ENCODE results near the gene NEURL1B. TPM values are rescaled to one million over a fixed set of nuclear protein-coding genes. Genes with fewer than 3 reads are reported as not detected.

NEURL1B gene
- polyA plus RNA-seq, 1 donor (not counting 4 experiments of a cell fraction or from before 2014, with no cell fraction given) = 0.43 TPM

- Histone ChIP-seq H3K9me1 (ENCODE audit: control insufficient read depth, extremely low read depth, insufficient read depth, low read length) (no peaks in the 10 kb centered on the region), H4K20me1 (ENCODE audit: control insufficient read depth, extremely low read depth, insufficient read depth, low read length) (no peaks in the 10 kb centered on the region), H3K9me3 (ENCODE audit: control insufficient read depth, low read depth, low read length) (no peaks in the 10 kb centered on the region), H3K36me3 (ENCODE audit: control insufficient read depth in 2 of 2, extremely low read depth in 1 of 2, insufficient read depth in 2 of 2, low read length in 2 of 2) (no peaks in the 10 kb centered on the region), H3K27ac (ENCODE audit: control insufficient read depth, insufficient read depth, low read length) (no peak overlapping the region), H3K9ac (ENCODE audit: control insufficient read depth, extremely low read depth, insufficient read depth, low read length) (no peak overlapping the region), H3K79me2 (ENCODE audit: control insufficient read depth, insufficient read depth, low read length) (no peaks in the 10 kb centered on the region), H3K27me3 (ENCODE audit: control insufficient read depth, extremely low read depth, insufficient read depth, low read length) (no peaks in the 10 kb centered on the region), H3K4me3 (ENCODE audit: control insufficient read depth in 2 of 3, extremely low read depth in 1 of 3, insufficient read depth in 2 of 3, low read depth in 1 of 3, low read length in 3 of 3) (no peak overlapping the region), H3K4me2 (ENCODE audit: control insufficient read depth, extremely low read depth, insufficient read depth, low read depth, low read length) (no peak overlapping the region), H3K4me1 (ENCODE audit: control insufficient read depth, extremely low read depth, insufficient read depth, low read length) (peaks cover 4% of the 10 kb centered on the region), H2AFZ (ENCODE audit: control insufficient read depth, low read length) (no peak overlapping the region)
- no peak for FAIRE-seq
- TF ChIP-seq EZH2 (IDR thresholded peaks at IDR 0.05; ENCODE audit: low read length) = no peak
- TF ChIP-seq, protein P1, sequence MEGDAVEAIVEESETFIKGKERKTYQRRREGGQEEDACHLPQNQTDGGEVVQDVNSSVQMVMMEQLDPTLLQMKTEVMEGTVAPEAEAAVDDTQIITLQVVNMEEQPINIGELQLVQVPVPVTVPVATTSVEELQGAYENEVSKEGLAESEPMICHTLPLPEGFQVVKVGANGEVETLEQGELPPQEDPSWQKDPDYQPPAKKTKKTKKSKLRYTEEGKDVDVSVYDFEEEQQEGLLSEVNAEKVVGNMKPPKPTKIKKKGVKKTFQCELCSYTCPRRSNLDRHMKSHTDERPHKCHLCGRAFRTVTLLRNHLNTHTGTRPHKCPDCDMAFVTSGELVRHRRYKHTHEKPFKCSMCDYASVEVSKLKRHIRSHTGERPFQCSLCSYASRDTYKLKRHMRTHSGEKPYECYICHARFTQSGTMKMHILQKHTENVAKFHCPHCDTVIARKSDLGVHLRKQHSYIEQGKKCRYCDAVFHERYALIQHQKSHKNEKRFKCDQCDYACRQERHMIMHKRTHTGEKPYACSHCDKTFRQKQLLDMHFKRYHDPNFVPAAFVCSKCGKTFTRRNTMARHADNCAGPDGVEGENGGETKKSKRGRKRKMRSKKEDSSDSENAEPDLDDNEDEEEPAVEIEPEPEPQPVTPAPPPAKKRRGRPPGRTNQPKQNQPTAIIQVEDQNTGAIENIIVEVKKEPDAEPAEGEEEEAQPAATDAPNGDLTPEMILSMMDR (optimal IDR thresholded peaks at IDR 0.05 in 1 of 3, IDR thresholded peaks at IDR 0.05 in 1 of 3, conservative IDR thresholded peaks at IDR 0.05 in 1 of 3; ENCODE audit: extremely low read depth in 1 of 3, insufficient read depth in 2 of 3, low read length in 3 of 3) = no peak
- DNase-seq (ENCODE audit: low read depth, low spot score) = no peak
- dilution Hi-C loops (cut with MboI; ENCODE audit: extremely low pct_ligation_motif_present, low sequenced_read_pairs) = loop anchor here (25.0 kb wide), 1 partner anchor 202 kb away; no protein-coding TSS in a partner anchor
Measured at GRCh38 chr5:172689218-172689572, 48.1 kb downstream of the NEURL1B start.

GRCh38 chr5:172689801-172690200 is 48.7 kb downstream of the NEURL1B start:
- Histone ChIP-seq H4K20me1 (ENCODE audit: control insufficient read depth, extremely low read depth, insufficient read depth, low read length) (no peaks in the 10 kb centered on the region), H3K27me3 (ENCODE audit: control insufficient read depth, extremely low read depth, insufficient read depth, low read length) (no peaks in the 10 kb centered on the region), H3K79me2 (ENCODE audit: control insufficient read depth, insufficient read depth, low read length) (no peaks in the 10 kb centered on the region), H3K9me3 (ENCODE audit: control insufficient read depth, low read depth, low read length) (no peaks in the 10 kb centered on the region), H3K4me3 (ENCODE audit: control insufficient read depth in 2 of 3, extremely low read depth in 1 of 3, insufficient read depth in 2 of 3, low read depth in 1 of 3, low read length in 3 of 3) (no peak overlapping the region), H3K4me1 (ENCODE audit: control insufficient read depth, extremely low read depth, insufficient read depth, low read length) (peaks cover 4% of the 10 kb centered on the region), H3K9ac (ENCODE audit: control insufficient read depth, extremely low read depth, insufficient read depth, low read length) (no peak overlapping the region), H2AFZ (ENCODE audit: control insufficient read depth, low read length) (no peak overlapping the region), H3K4me2 (ENCODE audit: control insufficient read depth, extremely low read depth, insufficient read depth, low read depth, low read length) (no peak overlapping the region), H3K36me3 (ENCODE audit: control insufficient read depth in 2 of 2, extremely low read depth in 1 of 2, insufficient read depth in 2 of 2, low read length in 2 of 2) (no peaks in the 10 kb centered on the region), H3K9me1 (ENCODE audit: control insufficient read depth, extremely low read depth, insufficient read depth, low read length) (no peaks in the 10 kb centered on the region), H3K27ac (ENCODE audit: control insufficient read depth, insufficient read depth, low read length) (no peak overlapping the region)
- dilution Hi-C loops (cut with MboI; ENCODE audit: extremely low pct_ligation_motif_present, low sequenced_read_pairs) = loop anchor here (25.0 kb wide), 1 partner anchor 202 kb away; no protein-coding TSS in a partner anchor
- TF ChIP-seq, protein P1 (optimal IDR thresholded peaks at IDR 0.05 in 1 of 3, IDR thresholded peaks at IDR 0.05 in 1 of 3, conservative IDR thresholded peaks at IDR 0.05 in 1 of 3; ENCODE audit: extremely low read depth in 1 of 3, insufficient read depth in 2 of 3, low read length in 3 of 3) = no peak
- TF ChIP-seq EZH2 (IDR thresholded peaks at IDR 0.05; ENCODE audit: low read length) = no peak
- DNase-seq (ENCODE audit: low read depth, low spot score) = no peak
- no peak for FAIRE-seq

All from keratinocyte (primary cell).